HG02840 (cell line): ENCODE measurements around the gene GET3.

Experiments
- ATAC-seq: cut with Tn5 transposase; IDR thresholded peaks from one replicate; pipeline ENCODE4 v1.9.1; 2021; ENCODE audit warnings: mild to moderate bottlenecking, moderate library complexity, moderate number of reproducible peaks; ENCODE audit not compliant: unreplicated experiment, low FRiP score

The GET3 gene

GRCh38 chr19:12777217-12778016 lies 40.1 kb downstream of the GET3 start:
- no peak for ATAC-seq

- no peak for ATAC-seq
These were observed 41.0 kb downstream of the GET3 start for GRCh38 chr19:12778017-12778904.

- ATAC-seq: no peak
These were observed 41.5 kb downstream of the GET3 start for GRCh38 chr19:12778905-12779161.

- no peak for ATAC-seq
These were observed 42.1 kb downstream of the GET3 start for GRCh38 chr19:12779162-12779993.

- no peak for ATAC-seq
These were observed 44.8 kb downstream of the GET3 start for GRCh38 chr19:12782174-12782423.

- peak; percentile 30 for ATAC-seq
These were observed 45.4 kb downstream of the GET3 start for GRCh38 chr19:12782424-12783290.

- ATAC-seq: no peak
These were observed 46.1 kb downstream of the GET3 start for GRCh38 chr19:12783291-12783848.

GRCh38 chr19:12783849-12784393 lies 46.6 kb downstream of the GET3 start:
- no peak for ATAC-seq

GRCh38 chr19:12784394-12784870 lies 47.1 kb downstream of the GET3 start:
- ATAC-seq: no peak

- ATAC-seq: no peak
These were observed 47.7 kb downstream of the GET3 start for GRCh38 chr19:12784871-12785430.

GRCh38 chr19:12785431-12786031 lies 48.2 kb downstream of the GET3 start:
- ATAC-seq: no peak

- ATAC-seq: no peak
These were observed 49.0 kb downstream of the GET3 start for GRCh38 chr19:12786141-12786870.

GRCh38 chr19:12786952-12787351 lies 49.7 kb downstream of the GET3 start:
- no peak for ATAC-seq

- no peak for ATAC-seq
These were observed 50.2 kb downstream of the GET3 start for GRCh38 chr19:12787458-12787857.

- no peak for ATAC-seq
These were observed 50.9 kb downstream of the GET3 start for GRCh38 chr19:12788042-12788681.

- ATAC-seq: no peak
These were observed 51.4 kb downstream of the GET3 start for GRCh38 chr19:12788682-12789097.

GRCh38 chr19:12789098-12789903 lies 52.0 kb downstream of the GET3 start:
- ATAC-seq: no peak
